Osteoblast (primary cell): ENCODE measurements around the gene ATP11A. TPM values are rescaled to one million over a fixed set of nuclear protein-coding genes. Genes with fewer than 3 reads are reported as not detected.
A peak's percentile ranks its signal among the peaks of the same experiment; 100 is the strongest.

Experiments used
- DNase-seq: peaks from one replicate; pipeline ENCODE4 v3.0.0; 2011; ENCODE audit warnings: low spot score, mixed read lengths; ENCODE audit not compliant: insufficient read length; ENCODE audit errors: missing footprints
- H2AFZ ChIP-seq: 2 replicates; pipeline ENCODE4 v1.6.0; 2011; ENCODE audit warnings: mild to moderate bottlenecking, low read length
- H3K27ac ChIP-seq: 2 replicates; pipeline ENCODE4 v1.5.1; 2011; ENCODE audit warnings: mild to moderate bottlenecking, low read depth, low read length, moderate library complexity
- H3K27me3 ChIP-seq: 2 replicates; pipeline ENCODE4 v1.6.0; 2012; ENCODE audit warnings: mild to moderate bottlenecking, control low read depth, inconsistent platforms, low read length, moderate library complexity; ENCODE audit not compliant: insufficient read depth
- H3K36me3 ChIP-seq: 2 replicates; pipeline ENCODE4 v1.5.1; 2011; ENCODE audit warnings: mild to moderate bottlenecking, low read length, control low read depth, moderate library complexity; ENCODE audit not compliant: insufficient read depth
- H3K4me1 ChIP-seq: 2 replicates; pipeline ENCODE4 v1.5.1; 2011; ENCODE audit warnings: mild to moderate bottlenecking, low read length, control low read depth, moderate library complexity; ENCODE audit not compliant: insufficient read depth
- H3K4me2 ChIP-seq: 2 replicates; pipeline ENCODE4 v1.6.0; 2011; ENCODE audit warnings: mild to moderate bottlenecking, low read length; ENCODE audit not compliant: insufficient read depth
- H3K4me3 ChIP-seq: fragments of 200-600 bp; sonication (generic); 3 replicates; pipeline ENCODE4 v1.5.1; 2012; ENCODE audit warnings: mild to moderate bottlenecking, low read length, inconsistent platforms; ENCODE audit not compliant: insufficient read depth
- H3K79me2 ChIP-seq: 2 replicates; pipeline ENCODE4 v1.6.0; 2012; ENCODE audit warnings: mild to moderate bottlenecking, low read length, control low read depth, inconsistent platforms; ENCODE audit not compliant: insufficient read depth
- H3K9me3 ChIP-seq: 2 replicates; pipeline ENCODE4 v1.5.1; 2011; ENCODE audit warnings: low read depth, low read length, control low read depth
- H4K20me1 ChIP-seq: 2 replicates; pipeline ENCODE4 v1.6.0; 2012; ENCODE audit warnings: mild to moderate bottlenecking, low read length, control low read depth; ENCODE audit not compliant: insufficient read depth
- CTCF ChIP-seq: IDR thresholded peaks from 2 replicates; pipeline ENCODE4 v1.5.1; 2011; ENCODE audit warnings: mild to moderate bottlenecking, low read depth, low read length, moderate library complexity; ENCODE audit errors: extremely low read depth
- total RNA-seq: library from RNA; depleted of rRNA; stranded (reverse); fragments of >200 nt; gene quantifications from 2 replicates; pipeline ENCODE4 v1.2.3, GENCODE V29; 2012

The ATP11A gene
- total RNA-seq, 1 donor = 7.6 TPM

GRCh38 chr13:112843392-112844111 lies 153.7 kb downstream of the ATP11A start:
- H3K4me2 ChIP-seq = no peak overlapping the region
- H3K4me3 ChIP-seq = no peak overlapping the region
- no peaks in the 10 kb centered on the region for H3K36me3 ChIP-seq
- TF ChIP-seq CTCF = no peak
- H4K20me1 ChIP-seq = no peaks in the 10 kb centered on the region
- no peaks in the 10 kb centered on the region for H3K9me3 ChIP-seq
- no peak overlapping the region for H2AFZ ChIP-seq
- no peaks in the 10 kb centered on the region for H3K4me1 ChIP-seq
- H3K27ac ChIP-seq = no peak overlapping the region
- H3K79me2 ChIP-seq = no peaks in the 10 kb centered on the region
- peak; percentile 46 for DNase-seq
- H3K27me3 ChIP-seq = no peaks in the 10 kb centered on the region

GRCh38 chr13:112844411-112844810 lies 154.6 kb downstream of the ATP11A start:
- Histone ChIP-seq H3K27ac (no peak overlapping the region), H3K4me3 (no peak overlapping the region), H3K4me1 (no peaks in the 10 kb centered on the region), H3K9me3 (no peaks in the 10 kb centered on the region), H4K20me1 (no peaks in the 10 kb centered on the region), H2AFZ (no peak overlapping the region), H3K4me2 (no peak overlapping the region), H3K27me3 (no peaks in the 10 kb centered on the region), H3K36me3 (no peaks in the 10 kb centered on the region), H3K79me2 (no peaks in the 10 kb centered on the region)
- DNase-seq = peak; percentile 36
- no peak for TF ChIP-seq CTCF

GRCh38 chr13:112844879-112845278 lies 155.0 kb downstream of the ATP11A start:
- Histone ChIP-seq H3K4me1 (no peaks in the 10 kb centered on the region), H4K20me1 (no peaks in the 10 kb centered on the region), H3K4me2 (no peak overlapping the region), H3K4me3 (no peak overlapping the region), H3K36me3 (no peaks in the 10 kb centered on the region), H3K27ac (no peak overlapping the region), H3K79me2 (no peaks in the 10 kb centered on the region), H3K27me3 (no peaks in the 10 kb centered on the region), H2AFZ (no peak overlapping the region), H3K9me3 (no peaks in the 10 kb centered on the region)
- DNase-seq = peak; percentile 41
- no peak for TF ChIP-seq CTCF

- no peaks in the 10 kb centered on the region for H3K4me1 ChIP-seq
- no peak overlapping the region for H3K4me3 ChIP-seq
- H3K79me2 ChIP-seq = no peaks in the 10 kb centered on the region
- no peaks in the 10 kb centered on the region for H3K36me3 ChIP-seq
- no peaks in the 10 kb centered on the region for H3K27me3 ChIP-seq
- DNase-seq = no peak
- no peaks in the 10 kb centered on the region for H4K20me1 ChIP-seq
- H2AFZ ChIP-seq = no peak overlapping the region
- TF ChIP-seq CTCF = no peak
- H3K4me2 ChIP-seq = no peak overlapping the region
- H3K9me3 ChIP-seq = no peaks in the 10 kb centered on the region
- H3K27ac ChIP-seq = no peak overlapping the region
These were observed 155.8 kb downstream of the ATP11A start for GRCh38 chr13:112845511-112846144.
